Effector memory CD4-positive, alpha-beta T cell (primary cell): Measurements from ENCODE around the gene ZCCHC17.

Experiments
- DNase-seq, 3 donors: peaks; one replicate each; pipeline ENCODE4 v3.0.0-alpha.2; 2020
- H3K27ac ChIP-seq: 2 replicates; pipeline ENCODE4 v1.7.0; 2013; ENCODE audit warnings: mild to moderate bottlenecking, low read length, moderate library complexity; ENCODE audit not compliant: insufficient read depth, poor library complexity, severe bottlenecking
- H3K27me3 ChIP-seq: replicated peaks from 2 replicates; pipeline ENCODE4 v1.7.0; 2013; ENCODE audit warnings: mild to moderate bottlenecking, low read length; ENCODE audit not compliant: insufficient read depth, control insufficient read depth, poor library complexity, severe bottlenecking
- H3K36me3 ChIP-seq: 2 replicates; pipeline ENCODE4 v1.7.0; 2013; ENCODE audit warnings: mild to moderate bottlenecking, low read length, moderate library complexity; ENCODE audit not compliant: control insufficient read depth, insufficient read depth
- H3K4me1 ChIP-seq: 2 replicates; pipeline ENCODE4 v1.7.0; 2013; ENCODE audit warnings: low read length, mild to moderate bottlenecking; ENCODE audit not compliant: control insufficient read depth, insufficient read depth, poor library complexity, severe bottlenecking
- H3K4me3 ChIP-seq: 2 replicates; pipeline ENCODE4 v1.7.0; 2013; ENCODE audit warnings: low read length, low read depth, mild to moderate bottlenecking; ENCODE audit not compliant: insufficient read depth, poor library complexity, severe bottlenecking
- H3K9me3 ChIP-seq: 2 replicates; pipeline ENCODE4 v1.7.0; 2013; ENCODE audit warnings: mild to moderate bottlenecking, low read length, moderate library complexity; ENCODE audit not compliant: control insufficient read depth

The ZCCHC17 gene

DNA sequence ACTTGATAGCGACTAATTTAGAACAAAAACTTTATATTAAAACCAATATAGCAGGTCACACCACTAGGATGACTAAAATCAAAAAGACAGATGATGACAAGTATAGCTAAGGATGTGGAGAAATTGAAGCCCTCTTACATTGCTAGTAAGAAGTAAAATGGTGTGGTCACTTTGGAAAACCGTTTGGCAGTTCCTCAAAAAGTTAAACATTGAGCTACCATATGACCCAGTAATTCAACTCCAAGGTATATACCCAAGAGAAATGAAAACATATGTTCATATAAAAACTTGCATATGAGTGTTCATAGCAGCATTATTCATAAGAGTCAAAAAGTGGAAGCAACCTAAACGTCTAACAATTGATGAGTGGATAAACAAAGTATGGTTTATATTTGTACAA, 103.1 kb downstream of the ZCCHC17 start:
- no peak overlapping the region for H3K4me3 ChIP-seq
- DNase-seq, result no peak
- no peaks in the 10 kb centered on the region for H3K9me3 ChIP-seq
- H3K4me1 ChIP-seq, result no peaks in the 10 kb centered on the region
- H3K27me3 ChIP-seq, result no peaks in the 10 kb centered on the region
- H3K36me3 ChIP-seq, result no peaks in the 10 kb centered on the region
- no peak overlapping the region for H3K27ac ChIP-seq

GRCh38 chr1:31400393-31400792, 103.6 kb downstream of the ZCCHC17 start:
- no peak for DNase-seq
- no peak overlapping the region for H3K4me3 ChIP-seq
- H3K36me3 ChIP-seq, result no peaks in the 10 kb centered on the region
- no peaks in the 10 kb centered on the region for H3K4me1 ChIP-seq
- no peaks in the 10 kb centered on the region for H3K9me3 ChIP-seq
- no peaks in the 10 kb centered on the region for H3K27me3 ChIP-seq
- no peak overlapping the region for H3K27ac ChIP-seq

DNA sequence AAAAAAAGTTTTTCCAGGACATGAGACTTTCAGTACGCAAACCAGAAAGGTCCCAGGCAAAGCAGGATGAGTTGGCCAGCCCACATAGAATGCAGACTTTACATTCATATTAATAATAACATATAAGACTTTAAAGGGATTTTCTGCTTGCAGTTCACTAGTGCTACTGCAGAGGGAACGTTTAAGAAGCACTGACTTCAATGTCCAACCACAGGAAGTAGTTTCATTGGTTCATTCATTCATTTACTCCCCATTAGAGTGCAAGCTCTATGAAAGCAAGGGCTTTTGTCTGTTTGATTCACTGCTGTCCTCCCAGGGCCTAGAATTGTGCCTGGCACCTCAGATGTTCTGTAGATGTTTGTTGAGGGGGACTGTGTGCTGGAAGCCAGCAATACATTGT, 104.4 kb downstream of the ZCCHC17 start:
- no peaks in the 10 kb centered on the region for H3K4me1 ChIP-seq
- H3K4me3 ChIP-seq, result no peak overlapping the region
- H3K27me3 ChIP-seq, result no peaks in the 10 kb centered on the region
- H3K27ac ChIP-seq, result no peak overlapping the region
- H3K9me3 ChIP-seq, result no peaks in the 10 kb centered on the region
- H3K36me3 ChIP-seq, result no peaks in the 10 kb centered on the region
- no peak for DNase-seq

DNA sequence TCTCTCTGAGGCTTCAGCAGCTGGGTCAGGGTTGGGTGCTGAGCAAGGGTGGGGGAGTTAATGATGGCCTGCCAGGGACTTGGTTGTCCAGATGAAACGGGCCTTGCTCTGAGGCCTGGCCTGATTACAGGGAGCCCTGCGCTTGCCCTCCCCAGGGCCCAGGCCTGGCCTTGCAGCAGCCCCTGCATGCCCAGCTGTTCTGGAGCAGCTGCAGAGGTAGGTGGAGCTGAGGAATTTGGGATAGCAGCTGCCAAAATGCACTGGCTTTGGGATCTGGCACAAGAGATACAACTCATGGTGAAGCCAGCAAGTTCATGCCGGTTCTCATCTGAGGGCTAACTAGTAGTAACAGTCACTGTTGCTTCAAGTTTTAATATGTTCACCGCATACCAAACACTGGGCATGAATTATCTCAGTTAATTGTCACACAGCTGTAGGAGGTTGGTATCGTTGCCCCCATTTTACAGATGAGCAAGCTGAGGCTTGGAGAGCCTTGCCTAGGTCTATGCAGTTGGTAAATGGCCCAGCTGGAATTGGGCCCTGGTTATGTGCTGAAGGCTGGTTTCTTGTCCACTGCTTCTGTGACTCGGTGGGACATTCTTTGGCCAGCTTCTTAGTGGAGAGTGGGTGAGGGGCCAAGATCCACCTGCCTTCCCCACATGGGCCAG, 108.9 kb downstream of the ZCCHC17 start:
- Histone ChIP-seq H3K27ac (no peak overlapping the region), H3K4me3 (no peak overlapping the region), H3K9me3 (no peaks in the 10 kb centered on the region), H3K36me3 (no peaks in the 10 kb centered on the region), H3K4me1 (no peaks in the 10 kb centered on the region), H3K27me3 (no peaks in the 10 kb centered on the region)
- no peak for DNase-seq

- Histone ChIP-seq H3K27me3 (peaks cover 2% of the 10 kb centered on the region), H3K36me3 (no peaks in the 10 kb centered on the region), H3K27ac (no peak overlapping the region), H3K4me3 (no peak overlapping the region), H3K9me3 (no peaks in the 10 kb centered on the region), H3K4me1 (no peaks in the 10 kb centered on the region)
- no peak for DNase-seq
Observed at GRCh38 chr1:31407029-31407626, 110.3 kb downstream of the ZCCHC17 start.

DNA sequence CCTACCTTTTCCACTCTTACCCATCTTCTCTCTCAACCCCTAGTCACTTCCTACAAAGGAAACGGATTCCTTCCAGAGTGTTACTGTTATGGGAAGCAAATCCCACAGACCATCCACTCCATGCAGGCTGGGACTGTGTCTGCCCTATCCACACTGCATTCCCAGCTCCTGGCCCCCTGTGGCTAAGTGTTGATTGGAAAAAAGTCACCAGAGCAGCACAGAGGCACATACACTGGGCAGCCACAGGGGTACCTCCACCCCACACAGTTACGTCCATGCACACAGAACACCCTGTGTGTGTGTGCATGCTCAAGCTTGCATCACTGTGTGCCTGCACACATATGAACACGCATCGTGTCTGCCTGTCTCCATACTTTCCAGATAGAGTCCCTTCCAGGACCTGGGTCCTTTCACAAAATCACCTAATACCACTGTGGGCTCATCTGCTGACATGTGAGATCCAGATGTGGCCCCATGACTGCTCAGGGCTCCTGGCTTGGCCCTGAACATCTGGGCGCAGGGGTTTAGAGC, 112.0 kb downstream of the ZCCHC17 start:
- H3K9me3 ChIP-seq, result no peaks in the 10 kb centered on the region
- no peaks in the 10 kb centered on the region for H3K36me3 ChIP-seq
- H3K27ac ChIP-seq, result no peak overlapping the region
- peaks cover 8% of the 10 kb centered on the region for H3K4me1 ChIP-seq
- DNase-seq, result no peak
- H3K27me3 ChIP-seq, result peaks cover 15% of the 10 kb centered on the region
- H3K4me3 ChIP-seq, result no peak overlapping the region

GRCh38 chr1:31409946-31410858, 113.4 kb downstream of the ZCCHC17 start:
- Histone ChIP-seq H3K36me3 (no peaks in the 10 kb centered on the region), H3K4me3 (no peak overlapping the region), H3K9me3 (no peaks in the 10 kb centered on the region), H3K4me1 (peaks cover 11% of the 10 kb centered on the region), H3K27me3 (peaks cover 17% of the 10 kb centered on the region), H3K27ac (no peak overlapping the region)
- DNase-seq, result no peak

GRCh38 chr1:31410871-31411270, 114.0 kb downstream of the ZCCHC17 start:
- H3K9me3 ChIP-seq, result no peaks in the 10 kb centered on the region
- no peak overlapping the region for H3K4me3 ChIP-seq
- no peak for DNase-seq
- peaks cover 17% of the 10 kb centered on the region for H3K27me3 ChIP-seq
- no peak overlapping the region for H3K27ac ChIP-seq
- H3K4me1 ChIP-seq, result peaks cover 11% of the 10 kb centered on the region
- H3K36me3 ChIP-seq, result no peaks in the 10 kb centered on the region

- Histone ChIP-seq H3K4me3 (no peak overlapping the region), H3K9me3 (no peaks in the 10 kb centered on the region), H3K36me3 (no peaks in the 10 kb centered on the region), H3K27me3 (peaks cover 17% of the 10 kb centered on the region), H3K27ac (no peak overlapping the region), H3K4me1 (peaks cover 11% of the 10 kb centered on the region)
- no peak for DNase-seq
Observed at GRCh38 chr1:31412205-31412604, 115.4 kb downstream of the ZCCHC17 start.
